OCI-LY1 (cell line): Measurements from ENCODE around the gene FPR2.
"Not testable (repeated sequence)": the region's sequence is repeated elsewhere in the genome, so short reads cannot be mapped to it uniquely, and the experiment has no call there.

Experiments
- H2AFZ ChIP-seq: fragments of 200-600 bp; sonication (generic), shearing (Covaris generic); 2 replicates; pipeline ENCODE4 v1.6.0; 2014; ENCODE audit warnings: antibody characterized with exemption, mild to moderate bottlenecking, low read length
- H3F3A ChIP-seq: fragments of 200-600 bp; sonication (generic), shearing (Covaris generic); 2 replicates; pipeline ENCODE4 v1.6.0; 2014; ENCODE audit warnings: mild to moderate bottlenecking, antibody characterized with exemption, low read length, moderate library complexity; ENCODE audit not compliant: insufficient read depth
- H3K27ac ChIP-seq: fragments of 200-600 bp; sonication (generic); 2 replicates; pipeline ENCODE4 v1.5.1; 2014; ENCODE audit warnings: low read length, mixed run types, mild to moderate bottlenecking, low read depth; ENCODE audit not compliant: poor library complexity, severe bottlenecking
- H3K27me3 ChIP-seq: fragments of 200-600 bp; sonication (generic); 2 replicates; pipeline ENCODE4 v1.6.0; 2014; ENCODE audit warnings: antibody characterized with exemption, mild to moderate bottlenecking, low read length, moderate library complexity; ENCODE audit not compliant: insufficient read depth
- H3K36me3 ChIP-seq: fragments of 200-600 bp; sonication (generic); 2 replicates; pipeline ENCODE4 v1.6.1; 2014; ENCODE audit warnings: mild to moderate bottlenecking, antibody characterized with exemption, low read length, moderate library complexity, mixed read lengths; ENCODE audit not compliant: insufficient read depth
- H3K4me1 ChIP-seq: fragments of 200-600 bp; sonication (generic); 2 replicates; pipeline ENCODE4 v1.5.1; 2014; ENCODE audit warnings: mild to moderate bottlenecking, low read length, moderate library complexity; ENCODE audit not compliant: insufficient read depth, severe bottlenecking
- H3K4me2 ChIP-seq: fragments of 200-600 bp; sonication (generic), shearing (Covaris generic); 2 replicates; pipeline ENCODE4 v1.6.1; 2014; ENCODE audit warnings: low read length
- H3K4me3 ChIP-seq: fragments of 200-600 bp; sonication (generic); 2 replicates; pipeline ENCODE4 v1.5.1; 2014; ENCODE audit warnings: low read length, low read depth, mild to moderate bottlenecking, mixed read lengths; ENCODE audit not compliant: poor library complexity, severe bottlenecking
- H3K79me2 ChIP-seq: fragments of 200-600 bp; shearing (Covaris generic); 2 replicates; pipeline ENCODE4 v1.6.1; 2016; ENCODE audit warnings: mixed run types, low read length, mixed read lengths; ENCODE audit not compliant: insufficient read depth
- H3K9ac ChIP-seq: fragments of 200-600 bp; sonication (generic), shearing (Covaris generic); 2 replicates; pipeline ENCODE4 v1.6.1; 2014; ENCODE audit warnings: mild to moderate bottlenecking, low read length, mixed read lengths
- H3K9me2 ChIP-seq: fragments of 200-600 bp; sonication (generic), shearing (Covaris generic); 2 replicates; pipeline ENCODE4 v1.6.1; 2014; ENCODE audit warnings: low read depth, mild to moderate bottlenecking, low read length, mixed read lengths
- H3K9me3 ChIP-seq: fragments of 200-600 bp; shearing (Covaris generic); 2 replicates; pipeline ENCODE4 v1.6.1; 2014; ENCODE audit warnings: low read length, mixed read lengths
- H4K20me1 ChIP-seq: fragments of 200-600 bp; sonication (generic), shearing (Covaris generic); 2 replicates; pipeline ENCODE4 v1.6.0; 2016; ENCODE audit warnings: mild to moderate bottlenecking, low read length; ENCODE audit not compliant: insufficient read depth
- CTCF ChIP-seq: fragments of 200-600 bp; sonication (generic), shearing (Covaris generic); IDR thresholded peaks from 2 replicates; pipeline ENCODE4 v1.5.1; 2017; ENCODE audit warnings: mild to moderate bottlenecking, antibody characterized with exemption, low read length, moderate library complexity, mixed read lengths
- EZH2 ChIP-seq: fragments of 200-600 bp; sonication (generic), shearing (Covaris generic); IDR thresholded peaks from 2 replicates; pipeline ENCODE4 v1.8.0; 2017; ENCODE audit warnings: borderline replicate concordance, mixed run types, mild to moderate bottlenecking, antibody characterized with exemption, low read length, moderate library complexity, mixed read lengths

The FPR2 gene

DNA sequence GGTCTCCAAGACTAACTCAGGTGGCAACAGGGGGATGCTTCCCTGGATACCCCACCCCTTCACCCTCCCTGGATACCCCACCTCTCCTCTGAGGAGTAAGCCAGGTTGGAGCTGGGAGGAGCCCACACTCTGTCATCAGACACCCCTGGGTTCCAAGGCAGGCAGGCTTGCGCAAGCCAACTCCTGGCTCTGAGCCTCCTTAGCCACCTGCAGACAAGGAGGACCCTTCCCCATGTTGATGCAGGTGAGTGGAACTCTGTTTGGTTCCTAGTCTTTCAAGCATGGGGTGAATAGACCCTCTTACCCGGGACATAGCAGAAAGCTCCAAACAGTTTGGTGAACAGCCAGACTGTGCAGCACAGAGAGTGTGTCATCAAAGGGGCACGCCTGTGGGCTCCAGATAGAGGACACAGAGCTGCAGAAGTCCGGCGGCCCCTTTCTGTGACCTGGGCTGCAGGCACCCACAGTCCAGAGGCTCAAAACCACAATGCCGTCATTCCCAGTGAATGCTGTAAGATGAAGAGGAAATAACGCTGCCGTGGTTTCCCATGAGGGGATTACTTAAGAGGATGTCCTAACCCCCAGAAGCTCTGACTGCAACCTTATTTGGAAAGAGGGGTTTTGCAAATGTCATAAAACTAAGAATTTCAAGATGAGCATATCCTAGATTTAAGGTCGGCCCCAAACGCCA lies 25.1 kb upstream of the FPR2 start:
- Histone ChIP-seq H3F3A (no peaks in the 10 kb centered on the region), H3K9ac (no peak overlapping the region), H4K20me1 (no peaks in the 10 kb centered on the region), H3K79me2 (no peaks in the 10 kb centered on the region), H3K4me1 (no peaks in the 10 kb centered on the region), H2AFZ (no peak overlapping the region), H3K4me3 (no peak overlapping the region), H3K4me2 (no peak overlapping the region), H3K27me3 (no peaks in the 10 kb centered on the region), H3K27ac (no peak overlapping the region), H3K9me2 (no peaks in the 10 kb centered on the region), H3K9me3 (no peaks in the 10 kb centered on the region), H3K36me3 (no peaks in the 10 kb centered on the region)
- TF ChIP-seq CTCF (no peak), EZH2 (no peak)

DNA sequence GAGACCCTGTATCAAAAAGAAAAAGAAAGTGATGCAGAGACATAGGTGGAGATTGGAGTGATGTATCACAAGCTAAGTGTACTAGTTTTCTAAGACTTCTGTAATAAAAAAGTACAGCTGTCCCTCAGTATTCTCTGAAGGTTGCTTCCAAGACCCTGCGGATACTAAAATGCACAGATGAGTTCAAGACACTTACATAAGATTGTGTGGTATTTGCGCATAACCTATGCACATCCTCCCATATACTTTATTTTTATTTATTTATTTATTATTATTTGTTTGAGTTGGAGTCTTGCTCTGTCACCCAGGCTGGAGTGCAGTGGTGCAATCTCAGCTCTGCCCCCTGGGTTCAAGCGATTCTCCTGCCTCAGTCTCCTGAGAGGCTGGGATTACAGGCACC lies 23.6 kb upstream of the FPR2 start:
- Histone ChIP-seq H3K9me3 (no peaks in the 10 kb centered on the region), H3K4me2 (no peak overlapping the region), H2AFZ (no peak overlapping the region), H3K9ac (no peak overlapping the region), H3K36me3 (no peaks in the 10 kb centered on the region), H3F3A (no peaks in the 10 kb centered on the region), H4K20me1 (no peaks in the 10 kb centered on the region), H3K4me3 (no peak overlapping the region), H3K27ac (no peak overlapping the region), H3K27me3 (no peaks in the 10 kb centered on the region), H3K4me1 (no peaks in the 10 kb centered on the region), H3K9me2 (no peaks in the 10 kb centered on the region), H3K79me2 (no peaks in the 10 kb centered on the region)
- TF ChIP-seq EZH2 (no peak), CTCF (no peak)

GRCh38 chr19:51737924-51738323 lies 23.1 kb upstream of the FPR2 start:
- no peak overlapping the region for H3K4me2 ChIP-seq
- no peaks in the 10 kb centered on the region for H3K36me3 ChIP-seq
- no peaks in the 10 kb centered on the region for H3K9me3 ChIP-seq
- no peaks in the 10 kb centered on the region for H3K9me2 ChIP-seq
- no peak overlapping the region for H3K4me3 ChIP-seq
- no peaks in the 10 kb centered on the region for H3K79me2 ChIP-seq
- no peaks in the 10 kb centered on the region for H4K20me1 ChIP-seq
- H3K27ac ChIP-seq, result no peak overlapping the region
- no peak overlapping the region for H3K9ac ChIP-seq
- no peaks in the 10 kb centered on the region for H3K4me1 ChIP-seq
- H2AFZ ChIP-seq, result no peak overlapping the region
- no peaks in the 10 kb centered on the region for H3K27me3 ChIP-seq
- H3F3A ChIP-seq, result no peaks in the 10 kb centered on the region
- TF ChIP-seq CTCF (no peak), EZH2 (no peak)

GRCh38 chr19:51738523-51738922 lies 22.5 kb upstream of the FPR2 start:
- not testable (repeated sequence) for H3K4me3 ChIP-seq

More at GRCh38 chr19:51738523-51738922, 22.5 kb upstream of the FPR2 start:
- not testable (repeated sequence) for H3K4me1 ChIP-seq, H3K4me2 ChIP-seq, H3K9me2 ChIP-seq, H3K27me3 ChIP-seq, H3K27ac ChIP-seq, H3K79me2 ChIP-seq, H2AFZ ChIP-seq, H4K20me1 ChIP-seq, H3K9me3 ChIP-seq, H3K36me3 ChIP-seq, H3K9ac ChIP-seq, H3F3A ChIP-seq
